Caco-2 (cell line): ENCODE measurements around the gene HOXB9. TPM values are rescaled to one million over a fixed set of nuclear protein-coding genes. Genes with fewer than 3 reads are reported as not detected.

ENCODE experiments used
- BruUV-seq: library from RNA; stranded (reverse); fragments of 400-500 nt; replicated peaks from 2 replicates; lab custom pipeline; 2021; lab: Mats Ljungman, UMichigan
- CTCF ChIA-PET: fragments of 300-600 bp; sonication (Branson Sonifier 250); formaldehyde crosslinking; loops from one replicate; lab custom pipeline; 2022; ENCODE audit warnings: antibody characterized with exemption; lab: Charles Lee
- POLR2A ChIA-PET: fragments of 300-600 bp; sonication (Branson Sonifier 250); formaldehyde crosslinking; loops from one replicate; lab custom pipeline; 2022; ENCODE audit warnings: antibody characterized with exemption; lab: Charles Lee
- DNase-seq, 2 experiments: peaks; one replicate each; pipeline versions ENCODE4 v3.0.0 to v3.0.0-alpha.2; 2020 to 2022
- H3K27me3 ChIP-seq: replicated peaks from 2 replicates; pipeline ENCODE4 v1.6.0; 2011; ENCODE audit warnings: low read length; ENCODE audit not compliant: control insufficient read depth, insufficient read depth
- H3K36me3 ChIP-seq: 2 replicates; pipeline ENCODE4 v1.5.1; 2011; ENCODE audit warnings: low read length; ENCODE audit not compliant: control insufficient read depth, insufficient read depth
- H3K4me1 ChIP-seq: fragments of 250-450 bp; sonication (Bioruptor Pico); 2 replicates; pipeline ENCODE4 v1.5.1; 2020; ENCODE audit warnings: mild to moderate bottlenecking
- H3K4me3 ChIP-seq: 2 replicates; pipeline ENCODE4 v1.5.1; 2011; ENCODE audit warnings: low read depth, mild to moderate bottlenecking, control low read depth, low read length
- H3K9me3 ChIP-seq: fragments of 250-450 bp; sonication (Bioruptor Pico); 2 replicates; pipeline ENCODE4 v1.5.1; 2020; ENCODE audit warnings: mild to moderate bottlenecking, moderate library complexity
- H3K27ac Mint-ChIP-seq: one replicate; pipeline ENCODE4 v1.8.0; 2022; ENCODE audit warnings: mixed read lengths; ENCODE audit not compliant: unreplicated experiment
- H3K27me3 Mint-ChIP-seq: one replicate; pipeline ENCODE4 v1.8.0; 2022; ENCODE audit warnings: mixed read lengths; ENCODE audit not compliant: insufficient read depth, unreplicated experiment
- H3K36me3 Mint-ChIP-seq: one replicate; pipeline ENCODE4 v1.8.0; 2022; ENCODE audit warnings: mild to moderate bottlenecking, mixed read lengths; ENCODE audit not compliant: insufficient read depth, unreplicated experiment
- H3K4me1 Mint-ChIP-seq: one replicate; pipeline ENCODE4 v1.8.0; 2022; ENCODE audit warnings: low read depth, mixed read lengths; ENCODE audit not compliant: unreplicated experiment
- H3K4me3 Mint-ChIP-seq: one replicate; pipeline ENCODE4 v1.8.0; 2022; ENCODE audit warnings: mild to moderate bottlenecking, moderate library complexity, mixed read lengths; ENCODE audit not compliant: unreplicated experiment
- H3K9me3 Mint-ChIP-seq: one replicate; pipeline ENCODE4 v1.8.0; 2022; ENCODE audit warnings: mixed read lengths; ENCODE audit not compliant: unreplicated experiment
- CTCF ChIP-seq, 2 experiments: fragments of 200-600 bp in 1 of 2; IDR thresholded peaks; 1 replicate in 1 of 2; 2 replicates in 1 of 2; pipeline versions ENCODE4 v1.5.1 to v1.8.0; 2011 to 2022; ENCODE audit warnings: antibody characterized with exemption in 1 of 2, control low read depth in 1 of 2, inconsistent platforms in 1 of 2, low read depth in 1 of 2, low read length in 1 of 2, mild to moderate bottlenecking in 1 of 2, moderate library complexity in 1 of 2; ENCODE audit not compliant: insufficient read depth in 1 of 2, severe bottlenecking in 1 of 2, unreplicated experiment in 1 of 2
- intact Hi-C: fragments of 100-400 bp; cut with micrococcal nuclease; formaldehyde crosslinking; loops from one replicate; pipeline ENCODE4 v1.10.0; 2022; ENCODE audit not compliant: unreplicated experiment
- total RNA-seq: library from RNA; stranded (reverse); gene quantifications from 2 replicates; pipeline ENCODE4 v1.2.3, GENCODE V29; 2022

The HOXB9 gene
- total RNA-seq, 1 experiment from 2014 or later: 4.5 TPM

- Histone ChIP-seq H3K36me3 (no peaks in the 10 kb centered on the region), H3K9me3 (no peaks in the 10 kb centered on the region), H3K4me1 (peaks cover 9% of the 10 kb centered on the region), H3K27me3 (no peaks in the 10 kb centered on the region), H3K4me3 (no peak overlapping the region)
- intact Hi-C loops: no loop called here
- Mint-ChIP-seq H3K27ac (no peak overlapping the region), H3K36me3 (peaks cover 15% of the 10 kb centered on the region), H3K4me3 (no peak overlapping the region), H3K27me3 (peaks cover 18% of the 10 kb centered on the region), H3K4me1 (peaks cover 26% of the 10 kb centered on the region), H3K9me3 (no peaks in the 10 kb centered on the region)
- no TSS peak for BruUV-seq
- TF ChIP-seq CTCF (IDR thresholded peaks at IDR 0.05; ENCODE audit: insufficient read depth in 1 of 2, low read depth in 1 of 2, low read length in 1 of 2, severe bottlenecking in 1 of 2, unreplicated experiment in 1 of 2): no peak
- ChIA-PET POLR2A (no interaction called here), CTCF (interaction anchor here (0.6 kb wide), 1 partner anchor 343 kb away, joined by 3 read pairs; no protein-coding TSS in a partner anchor)
- no peak for DNase-seq
Observed at GRCh38 chr17:48608494-48608834, 17.7 kb downstream of the HOXB9 start.

GRCh38 chr17:48606892-48607614 is 19.1 kb downstream of the HOXB9 start:
- Mint-ChIP-seq H3K27ac (no peak overlapping the region), H3K4me3 (no peak overlapping the region), H3K36me3 (peaks cover 15% of the 10 kb centered on the region), H3K9me3 (no peaks in the 10 kb centered on the region), H3K4me1 (peaks cover 21% of the 10 kb centered on the region), H3K27me3 (peaks cover 13% of the 10 kb centered on the region)
- no peak for DNase-seq
- Histone ChIP-seq H3K36me3 (no peaks in the 10 kb centered on the region), H3K9me3 (no peaks in the 10 kb centered on the region), H3K4me1 (peaks cover 16% of the 10 kb centered on the region), H3K27me3 (no peaks in the 10 kb centered on the region), H3K4me3 (no peak overlapping the region)
- POLR2A ChIA-PET: interaction anchor here (0.6 kb wide), 1 partner anchor 153 kb away, joined by 3 read pairs; no protein-coding TSS in a partner anchor
- CTCF ChIA-PET: interaction anchor here (1.2 kb wide), 1 partner anchor 12 kb away, joined by 5 read pairs; no protein-coding TSS in a partner anchor
- BruUV-seq: no TSS peak
- intact Hi-C loops: no loop called here
- no peak for TF ChIP-seq CTCF (IDR thresholded peaks at IDR 0.05; ENCODE audit: insufficient read depth in 1 of 2, low read depth in 1 of 2, low read length in 1 of 2, severe bottlenecking in 1 of 2, unreplicated experiment in 1 of 2)

GRCh38 chr17:48605991-48606891 is 19.9 kb downstream of the HOXB9 start:
- Histone ChIP-seq H3K9me3 (no peaks in the 10 kb centered on the region), H3K27me3 (no peaks in the 10 kb centered on the region; the same call in 1 of the 2 replicates), H3K36me3 (no peaks in the 10 kb centered on the region), H3K4me1 (peaks cover 24% of the 10 kb centered on the region), H3K4me3 (no peak overlapping the region)
- Mint-ChIP-seq H3K9me3 (no peaks in the 10 kb centered on the region), H3K27me3 (peaks cover 10% of the 10 kb centered on the region), H3K36me3 (peaks cover 14% of the 10 kb centered on the region), H3K4me3 (no peak overlapping the region), H3K27ac (no peak overlapping the region), H3K4me1 (peaks cover 17% of the 10 kb centered on the region)
- intact Hi-C loops: no loop called here
- no TSS peak for BruUV-seq
- DNase-seq: no peak
- ChIA-PET POLR2A (interaction anchor here (0.6 to 0.7 kb wide), 2 partner anchors 152 to 195 kb away, joined by 3 read pairs; no protein-coding TSS in a partner anchor), CTCF (interaction anchor here (1.2 kb wide), 1 partner anchor 13 kb away, joined by 5 read pairs; no protein-coding TSS in a partner anchor)
- no peak for TF ChIP-seq CTCF (IDR thresholded peaks at IDR 0.05; ENCODE audit: insufficient read depth in 1 of 2, low read depth in 1 of 2, low read length in 1 of 2, severe bottlenecking in 1 of 2, unreplicated experiment in 1 of 2)
